A673 (cell line): ENCODE data around the gene AGAP1.

Source experiments
- CTCF ChIP-seq: fragments of 300-800, 200-600 bp; sonication (generic); conservative IDR thresholded peaks from 2 replicates; pipeline ENCODE4 v1.5.1; 2017; ENCODE audit warnings: low read depth, mild to moderate bottlenecking, antibody characterized with exemption, low read length, moderate library complexity, mixed read lengths
- EZH2 ChIP-seq: fragments of 200-600 bp; sonication (generic); IDR thresholded peaks from 2 replicates; pipeline ENCODE4 v1.6.1; 2017; ENCODE audit warnings: borderline replicate concordance, low read depth, mild to moderate bottlenecking, mixed read lengths, antibody characterized with exemption, low read length; ENCODE audit not compliant: poor library complexity, severe bottlenecking

GRCh38 chr2:235804676-235805075, 310.8 kb downstream of the AGAP1 start:
- no peak for TF ChIP-seq CTCF
- TF ChIP-seq EZH2: no peak
